Endothelial cell of umbilical vein (primary cell): ENCODE results near the gene MGAT5B. TPM values are rescaled to one million over a fixed set of nuclear protein-coding genes. Genes with fewer than 3 reads are reported as not detected.

ENCODE experiments used
- BruUV-seq: library from RNA; stranded (reverse); fragments of 400-500 nt; replicated peaks from 2 replicates; lab custom pipeline; 2021; lab: Mats Ljungman, UMichigan
- CTCF ChIA-PET: fragments of 300-600, 350-600 bp; sonication (Branson Sonifier 250); formaldehyde crosslinking; loops from one replicate; lab custom pipeline; 2021; ENCODE audit warnings: antibody characterized with exemption, inconsistent platforms; lab: Charles Lee
- POLR2A ChIA-PET: fragments of 300-600, 350-600 bp; sonication (Branson Sonifier 250); formaldehyde crosslinking; loops from one replicate; lab custom pipeline; 2021; ENCODE audit warnings: antibody characterized with exemption, inconsistent platforms; lab: Charles Lee
- DNase-seq: peaks from one replicate; pipeline ENCODE4 v3.0.0-alpha.2; 2011; ENCODE audit warnings: low read depth, low spot score
- FAIRE-seq: peaks from 2 replicates; lab custom pipeline; 2011; peaks lifted over from hg19 to GRCh38; lab: Jason Lieb, UNC
- H2AFZ ChIP-seq: 2 replicates; pipeline ENCODE4 v1.6.0; 2012; ENCODE audit warnings: low read depth, low read length, control low read depth, inconsistent platforms
- H3K27ac ChIP-seq: 2 replicates; pipeline ENCODE4 v1.5.1; 2011; ENCODE audit warnings: low read depth, mild to moderate bottlenecking, control low read depth, low read length, moderate library complexity; ENCODE audit not compliant: insufficient read depth
- H3K27me3 ChIP-seq, 2 experiments: 2 replicates each; pipeline versions ENCODE4 v1.6.0 to v1.6.1; 2011; ENCODE audit warnings: low read length in 2 of 2, mixed read lengths in 1 of 2; ENCODE audit not compliant: control insufficient read depth in 2 of 2, insufficient read depth in 2 of 2
- H3K36me3 ChIP-seq, 2 experiments: 2 replicates in 1 of 2; 3 replicates in 1 of 2; pipeline ENCODE4 v1.5.1; 2011; ENCODE audit warnings: low read length in 2 of 2, mild to moderate bottlenecking in 1 of 2, moderate library complexity in 1 of 2; ENCODE audit not compliant: control insufficient read depth in 2 of 2, insufficient read depth in 2 of 2; ENCODE audit errors: extremely low read depth in 1 of 2
- H3K4me1 ChIP-seq: 3 replicates; pipeline ENCODE4 v1.5.1; 2011; ENCODE audit warnings: mild to moderate bottlenecking, low read length; ENCODE audit not compliant: control insufficient read depth, insufficient read depth; ENCODE audit errors: extremely low read depth
- H3K4me2 ChIP-seq: 2 replicates; pipeline ENCODE4 v1.6.1; 2011; ENCODE audit warnings: low read length, control low read depth, mixed read lengths; ENCODE audit not compliant: insufficient read depth
- H3K4me3 ChIP-seq, 3 experiments: fragments of 200-600 bp in 1 of 3; sonication (generic), shearing (Covaris generic) in 1 of 3; replicated peaks in 1 of 3; 2 replicates each; pipeline ENCODE4 v1.5.1; 2011 to 2016; ENCODE audit warnings: control low read depth in 3 of 3, low read length in 3 of 3, mild to moderate bottlenecking in 2 of 3, inconsistent platforms in 1 of 3, low read depth in 1 of 3, moderate library complexity in 1 of 3; ENCODE audit not compliant: insufficient read depth in 1 of 3
- H3K79me2 ChIP-seq: 2 replicates; pipeline ENCODE4 v1.6.0; 2012; ENCODE audit warnings: low read length, inconsistent platforms; ENCODE audit not compliant: control insufficient read depth, insufficient read depth
- H3K9ac ChIP-seq: replicated peaks from 2 replicates; pipeline ENCODE3; 2011; ENCODE audit warnings: low read length, control low read depth; ENCODE audit not compliant: insufficient read depth; ENCODE audit errors: extremely low read depth
- H3K9me1 ChIP-seq: replicated peaks from 3 replicates; pipeline ENCODE4 v1.6.0; 2011; ENCODE audit warnings: mild to moderate bottlenecking, low read length; ENCODE audit not compliant: control insufficient read depth, insufficient read depth; ENCODE audit errors: extremely low read depth
- H3K9me3 ChIP-seq: replicated peaks from 2 replicates; pipeline ENCODE4 v1.5.1; 2012; ENCODE audit warnings: low read length, inconsistent platforms; ENCODE audit not compliant: control insufficient read depth, insufficient read depth
- H4K20me1 ChIP-seq: replicated peaks from 2 replicates; pipeline ENCODE3; 2011; ENCODE audit warnings: mild to moderate bottlenecking, low read length; ENCODE audit not compliant: control insufficient read depth, insufficient read depth; ENCODE audit errors: extremely low read depth
- EZH2 ChIP-seq: IDR thresholded peaks from 2 replicates; pipeline ENCODE4 v1.6.1; 2012; ENCODE audit warnings: borderline replicate concordance, low read depth, mild to moderate bottlenecking, moderate library complexity, low read length, inconsistent platforms; ENCODE audit not compliant: severe bottlenecking
- dilution Hi-C: fragments of 300-500 bp; cut with MboI; formaldehyde crosslinking; loops from one replicate; pipeline ENCODE4 v1.15.0; 2019; ENCODE audit warnings: low sequenced_read_pairs; ENCODE audit not compliant: extremely low pct_ligation_motif_present
- intact Hi-C: fragments of 100-400 bp; cut with micrococcal nuclease; formaldehyde crosslinking; loops from one replicate; pipeline ENCODE4 v1.10.0; 2022
- polyA plus RNA-seq, 4 experiments: library from polyadenylated mRNA; depleted of rRNA in 3 of 4; stranded (reverse) in 3 of 4; unstranded in 1 of 4; fragments of >200 nt; gene quantifications; 2 replicates each; pipeline versions ENCODE4 v1.2.1 to v1.2.3, GENCODE V29; 2011 to 2012; ENCODE audit warnings: missing spikeins in 1 of 4
- total RNA-seq: library from RNA; stranded (reverse); gene quantifications from 2 replicates; pipeline ENCODE4 v1.2.3, GENCODE V29; 2021
- TF ChIP-seq, protein P1 (sequence below), 2 donors: IDR thresholded peaks; 1 replicate in 1 of 2; 2 replicates in 1 of 2; pipeline ENCODE4 v1.5.1; 2011; ENCODE audit warnings: low read length in 2 of 2, mild to moderate bottlenecking in 2 of 2, moderate library complexity in 2 of 2, control low read depth in 1 of 2, inconsistent platforms in 1 of 2, low read depth in 1 of 2; ENCODE audit not compliant: insufficient read depth in 1 of 2; ENCODE audit errors: extremely low read depth in 1 of 2

MGAT5B gene
- total and polyA plus RNA-seq, 2 donors (not counting 3 experiments of a cell fraction or from before 2014, with no cell fraction given) = 1.7 to 2.1 TPM

DNA sequence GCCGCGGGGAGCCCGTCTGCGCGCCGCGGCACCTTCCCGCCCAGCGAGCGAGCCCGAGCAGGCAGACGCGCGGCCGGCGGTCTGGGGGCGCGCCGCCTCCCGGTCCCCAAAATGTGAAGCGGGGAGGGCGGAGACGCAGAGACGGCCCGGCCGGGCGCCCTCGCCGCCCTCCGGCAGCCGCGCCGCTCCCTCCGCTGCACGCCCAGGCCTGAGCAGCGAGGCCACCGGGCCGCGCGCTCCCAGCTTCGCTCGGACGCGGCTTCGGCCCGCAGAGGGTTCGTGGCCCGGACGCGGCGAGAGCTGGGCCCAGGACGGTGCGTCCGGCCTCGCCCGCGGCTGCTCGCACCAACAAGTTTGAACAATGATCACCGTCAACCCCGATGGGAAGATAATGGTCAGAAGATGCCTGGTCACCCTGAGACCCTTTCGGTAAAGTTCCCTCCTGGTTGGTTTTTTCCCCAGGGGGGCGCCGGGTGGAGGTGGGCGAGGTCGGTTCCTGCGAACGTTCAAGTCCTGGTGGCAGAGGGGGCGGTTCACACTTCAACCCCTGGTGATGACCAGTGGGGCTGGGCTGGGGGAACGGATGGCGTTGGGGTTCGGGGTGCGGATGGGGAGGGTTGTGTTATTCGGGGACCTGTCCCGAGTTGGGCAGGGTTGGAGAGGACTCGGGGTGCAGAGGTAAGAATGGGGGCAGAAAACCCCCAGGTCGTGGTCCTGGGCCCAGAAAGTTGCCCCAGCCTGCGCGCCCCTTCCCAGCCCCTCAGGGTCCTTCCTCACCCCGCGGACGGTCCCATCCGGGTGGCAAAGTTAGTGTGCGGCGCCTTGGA lies 678 bp downstream of the MGAT5B start:
- dilution Hi-C loops (no loop called here), intact Hi-C loops (loop anchor here (1.0 to 5.0 kb wide), 6 partner anchors 71 to 378 kb away; no protein-coding TSS in a partner anchor)
- CTCF ChIA-PET = interaction anchor here (0.6 to 8.4 kb wide), 39 partner anchors 9 to 1115 kb away, joined by 3 to 334 read pairs (median 4); no protein-coding TSS in a partner anchor
- Histone ChIP-seq H3K36me3 (no peaks in the 10 kb centered on the region), H3K27ac (no peak overlapping the region), H3K9ac (peak overlapping the region; percentile 30), H3K27me3 (peaks cover 0 to 12% of the 10 kb centered on the region in 2 experiments), H3K79me2 (no peaks in the 10 kb centered on the region), H3K9me1 (no peaks in the 10 kb centered on the region), H3K4me2 (peak overlapping the region; percentile 2), H3K4me1 (peaks cover 32% of the 10 kb centered on the region), H3K9me3 (no peaks in the 10 kb centered on the region), H4K20me1 (no peaks in the 10 kb centered on the region), H2AFZ (peak overlapping the region; percentile 13), H3K4me3 (no peak overlapping the region)
- DNase-seq = no peak
- no peak for FAIRE-seq
- BruUV-seq = no TSS peak
- peak; percentile 87 for TF ChIP-seq EZH2
- TF ChIP-seq, protein P1, sequence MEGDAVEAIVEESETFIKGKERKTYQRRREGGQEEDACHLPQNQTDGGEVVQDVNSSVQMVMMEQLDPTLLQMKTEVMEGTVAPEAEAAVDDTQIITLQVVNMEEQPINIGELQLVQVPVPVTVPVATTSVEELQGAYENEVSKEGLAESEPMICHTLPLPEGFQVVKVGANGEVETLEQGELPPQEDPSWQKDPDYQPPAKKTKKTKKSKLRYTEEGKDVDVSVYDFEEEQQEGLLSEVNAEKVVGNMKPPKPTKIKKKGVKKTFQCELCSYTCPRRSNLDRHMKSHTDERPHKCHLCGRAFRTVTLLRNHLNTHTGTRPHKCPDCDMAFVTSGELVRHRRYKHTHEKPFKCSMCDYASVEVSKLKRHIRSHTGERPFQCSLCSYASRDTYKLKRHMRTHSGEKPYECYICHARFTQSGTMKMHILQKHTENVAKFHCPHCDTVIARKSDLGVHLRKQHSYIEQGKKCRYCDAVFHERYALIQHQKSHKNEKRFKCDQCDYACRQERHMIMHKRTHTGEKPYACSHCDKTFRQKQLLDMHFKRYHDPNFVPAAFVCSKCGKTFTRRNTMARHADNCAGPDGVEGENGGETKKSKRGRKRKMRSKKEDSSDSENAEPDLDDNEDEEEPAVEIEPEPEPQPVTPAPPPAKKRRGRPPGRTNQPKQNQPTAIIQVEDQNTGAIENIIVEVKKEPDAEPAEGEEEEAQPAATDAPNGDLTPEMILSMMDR (IDR thresholded peaks at IDR 0.05; ENCODE audit: extremely low read depth in 1 of 2, insufficient read depth in 1 of 2, low read depth in 1 of 2, low read length in 2 of 2) = no peak
- POLR2A ChIA-PET = interaction anchor here (0.6 kb wide), 1 partner anchor 178 kb away, joined by 3 read pairs; no protein-coding TSS in a partner anchor
